ENCODE results near the gene SDK1.

- no peak for TF ChIP-seq ESRRA (IDR thresholded peaks at IDR 0.05; ENCODE audit: low read length)
- TF ChIP-seq TAF1 (IDR thresholded peaks at IDR 0.05; ENCODE audit: borderline replicate concordance, low read depth, low read length): no peak
- TF ChIP-seq, protein P1, sequence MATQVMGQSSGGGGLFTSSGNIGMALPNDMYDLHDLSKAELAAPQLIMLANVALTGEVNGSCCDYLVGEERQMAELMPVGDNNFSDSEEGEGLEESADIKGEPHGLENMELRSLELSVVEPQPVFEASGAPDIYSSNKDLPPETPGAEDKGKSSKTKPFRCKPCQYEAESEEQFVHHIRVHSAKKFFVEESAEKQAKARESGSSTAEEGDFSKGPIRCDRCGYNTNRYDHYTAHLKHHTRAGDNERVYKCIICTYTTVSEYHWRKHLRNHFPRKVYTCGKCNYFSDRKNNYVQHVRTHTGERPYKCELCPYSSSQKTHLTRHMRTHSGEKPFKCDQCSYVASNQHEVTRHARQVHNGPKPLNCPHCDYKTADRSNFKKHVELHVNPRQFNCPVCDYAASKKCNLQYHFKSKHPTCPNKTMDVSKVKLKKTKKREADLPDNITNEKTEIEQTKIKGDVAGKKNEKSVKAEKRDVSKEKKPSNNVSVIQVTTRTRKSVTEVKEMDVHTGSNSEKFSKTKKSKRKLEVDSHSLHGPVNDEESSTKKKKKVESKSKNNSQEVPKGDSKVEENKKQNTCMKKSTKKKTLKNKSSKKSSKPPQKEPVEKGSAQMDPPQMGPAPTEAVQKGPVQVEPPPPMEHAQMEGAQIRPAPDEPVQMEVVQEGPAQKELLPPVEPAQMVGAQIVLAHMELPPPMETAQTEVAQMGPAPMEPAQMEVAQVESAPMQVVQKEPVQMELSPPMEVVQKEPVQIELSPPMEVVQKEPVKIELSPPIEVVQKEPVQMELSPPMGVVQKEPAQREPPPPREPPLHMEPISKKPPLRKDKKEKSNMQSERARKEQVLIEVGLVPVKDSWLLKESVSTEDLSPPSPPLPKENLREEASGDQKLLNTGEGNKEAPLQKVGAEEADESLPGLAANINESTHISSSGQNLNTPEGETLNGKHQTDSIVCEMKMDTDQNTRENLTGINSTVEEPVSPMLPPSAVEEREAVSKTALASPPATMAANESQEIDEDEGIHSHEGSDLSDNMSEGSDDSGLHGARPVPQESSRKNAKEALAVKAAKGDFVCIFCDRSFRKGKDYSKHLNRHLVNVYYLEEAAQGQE (IDR thresholded peaks at IDR 0.05; ENCODE audit: low read depth, low read length): no peak
- TF ChIP-seq MTA3 (IDR thresholded peaks at IDR 0.05; ENCODE audit: borderline replicate concordance, low read length): no peak
Observed at GRCh38 chr7:4279216-4279615, 978.2 kb downstream of the SDK1 start.

Measured in GM12878 (cell line).